HG02678 (cell line): ENCODE results near the gene SZRD1.
A peak's percentile ranks its signal among the peaks of the same experiment; 100 is the strongest.

ENCODE experiments used
- ATAC-seq: cut with Tn5 transposase; IDR thresholded peaks from one replicate; pipeline ENCODE4 v1.9.1; 2021; ENCODE audit warnings: mild to moderate bottlenecking, moderate library complexity; ENCODE audit not compliant: unreplicated experiment

Gene SZRD1

GRCh38 chr1:16367258-16367967, 371 bp downstream of the SZRD1 start:
- peak; percentile 62 for ATAC-seq

- ATAC-seq = no peak
These were observed 1.2 kb downstream of the SZRD1 start for GRCh38 chr1:16367968-16368890.

GRCh38 chr1:16369821-16370220, 2.8 kb downstream of the SZRD1 start:
- no peak for ATAC-seq

- ATAC-seq = no peak
These were observed 4.7 kb downstream of the SZRD1 start for GRCh38 chr1:16371725-16372124.

- no peak for ATAC-seq
These were observed 5.7 kb downstream of the SZRD1 start for GRCh38 chr1:16372535-16373285.

GRCh38 chr1:16374266-16374665, 7.2 kb downstream of the SZRD1 start:
- no peak for ATAC-seq

GRCh38 chr1:16375521-16376340, 8.7 kb downstream of the SZRD1 start:
- ATAC-seq = no peak

GRCh38 chr1:16376971-16377370, 9.9 kb downstream of the SZRD1 start:
- ATAC-seq = no peak

- ATAC-seq = no peak
These were observed 11.4 kb downstream of the SZRD1 start for GRCh38 chr1:16378443-16378842.

GRCh38 chr1:16380868-16381267, 13.8 kb downstream of the SZRD1 start:
- ATAC-seq = no peak

GRCh38 chr1:16383888-16384287, 16.8 kb downstream of the SZRD1 start:
- ATAC-seq = no peak

GRCh38 chr1:16385659-16386453, 18.8 kb downstream of the SZRD1 start:
- ATAC-seq = no peak

- no peak for ATAC-seq
These were observed 19.5 kb downstream of the SZRD1 start for GRCh38 chr1:16386454-16387113.

GRCh38 chr1:16387201-16388188, 20.5 kb downstream of the SZRD1 start:
- ATAC-seq = no peak

- ATAC-seq = no peak
These were observed 24.4 kb downstream of the SZRD1 start for GRCh38 chr1:16391411-16391810.

- no peak for ATAC-seq
These were observed 25.9 kb downstream of the SZRD1 start for GRCh38 chr1:16392740-16393569.
